Measurements from ENCODE around the gene PCDHA1.

PCDHA1 gene

DNA sequence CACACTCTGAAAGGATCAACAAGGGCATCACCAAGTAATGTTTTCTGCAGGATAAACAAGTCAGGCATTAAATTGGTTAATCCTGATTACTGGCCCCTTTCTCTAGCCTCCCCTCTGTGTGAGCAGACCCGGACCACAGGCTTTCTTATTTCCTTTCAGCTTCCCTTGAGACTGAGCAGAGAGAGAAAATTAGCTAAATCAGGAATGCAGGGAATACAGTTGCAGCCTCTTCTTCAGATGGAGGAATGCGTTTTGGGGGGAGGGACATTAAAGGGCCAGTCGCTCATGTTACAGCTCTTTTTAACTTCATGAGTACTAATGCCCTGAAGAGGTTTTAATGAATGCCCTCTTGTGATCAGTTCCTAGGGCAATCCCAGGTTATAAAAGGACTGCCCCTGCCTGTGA, 200.2 kb downstream of the PCDHA1 start:
- H3K79me2 ChIP-seq (ENCODE audit: insufficient read depth, low read length) = no peaks in the 10 kb centered on the region
- H3K9me3 ChIP-seq (ENCODE audit: insufficient read depth, low read length) = no peaks in the 10 kb centered on the region
- H2AFZ ChIP-seq (ENCODE audit: low read depth, low read length, severe bottlenecking) = no peak overlapping the region
- no peak overlapping the region for H3K27ac ChIP-seq (ENCODE audit: low read depth, low read length)
- no peaks in the 10 kb centered on the region for H4K20me1 ChIP-seq (ENCODE audit: low read depth, low read length)
- TF ChIP-seq, protein P1, sequence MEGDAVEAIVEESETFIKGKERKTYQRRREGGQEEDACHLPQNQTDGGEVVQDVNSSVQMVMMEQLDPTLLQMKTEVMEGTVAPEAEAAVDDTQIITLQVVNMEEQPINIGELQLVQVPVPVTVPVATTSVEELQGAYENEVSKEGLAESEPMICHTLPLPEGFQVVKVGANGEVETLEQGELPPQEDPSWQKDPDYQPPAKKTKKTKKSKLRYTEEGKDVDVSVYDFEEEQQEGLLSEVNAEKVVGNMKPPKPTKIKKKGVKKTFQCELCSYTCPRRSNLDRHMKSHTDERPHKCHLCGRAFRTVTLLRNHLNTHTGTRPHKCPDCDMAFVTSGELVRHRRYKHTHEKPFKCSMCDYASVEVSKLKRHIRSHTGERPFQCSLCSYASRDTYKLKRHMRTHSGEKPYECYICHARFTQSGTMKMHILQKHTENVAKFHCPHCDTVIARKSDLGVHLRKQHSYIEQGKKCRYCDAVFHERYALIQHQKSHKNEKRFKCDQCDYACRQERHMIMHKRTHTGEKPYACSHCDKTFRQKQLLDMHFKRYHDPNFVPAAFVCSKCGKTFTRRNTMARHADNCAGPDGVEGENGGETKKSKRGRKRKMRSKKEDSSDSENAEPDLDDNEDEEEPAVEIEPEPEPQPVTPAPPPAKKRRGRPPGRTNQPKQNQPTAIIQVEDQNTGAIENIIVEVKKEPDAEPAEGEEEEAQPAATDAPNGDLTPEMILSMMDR (IDR thresholded peaks at IDR 0.05; ENCODE audit: insufficient read depth, low read length, poor library complexity, severe bottlenecking) = no peak
- no peak for TF ChIP-seq EZH2phosphoT487 (conservative IDR thresholded peaks at IDR 0.05; ENCODE audit: low read length)
- H3K9me2 ChIP-seq (replicated peaks; ENCODE audit: insufficient read depth, low read length) = no peaks in the 10 kb centered on the region
- H3K4me2 ChIP-seq (ENCODE audit: low read depth, low read length, poor library complexity, severe bottlenecking) = no peak overlapping the region
- H3K27me3 ChIP-seq (ENCODE audit: low read length) = no peaks in the 10 kb centered on the region
- H3K4me3 ChIP-seq (ENCODE audit: insufficient read depth, low read length, poor library complexity, severe bottlenecking) = no peak overlapping the region
- H3F3A ChIP-seq (ENCODE audit: insufficient read depth) = no peaks in the 10 kb centered on the region
- no peaks in the 10 kb centered on the region for H3K36me3 ChIP-seq (ENCODE audit: low read length)
- no peak overlapping the region for H3K9ac ChIP-seq (ENCODE audit: low read length)

DNA sequence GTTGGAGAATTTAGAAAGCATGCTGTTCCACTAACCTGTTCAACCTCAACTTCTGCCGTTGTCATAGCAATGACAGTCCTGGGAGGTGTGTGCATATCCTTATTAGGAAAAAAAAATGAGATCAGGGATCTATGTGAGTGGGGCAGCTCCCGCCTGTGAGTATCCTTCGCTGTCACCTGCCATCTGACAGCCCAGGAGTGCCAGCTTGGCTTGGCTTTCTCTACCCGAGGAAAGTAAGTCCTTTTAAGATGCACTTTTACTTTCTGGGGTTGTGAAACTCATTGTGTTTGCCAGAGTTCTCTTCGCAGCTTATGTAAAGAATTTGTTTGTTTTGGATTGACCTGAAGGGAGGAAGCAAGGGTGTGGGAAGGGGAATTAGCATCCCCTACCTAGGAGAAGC, 202.2 kb downstream of the PCDHA1 start:
- Histone ChIP-seq H3K79me2 (ENCODE audit: insufficient read depth, low read length) (no peaks in the 10 kb centered on the region), H3K27me3 (ENCODE audit: low read length) (no peaks in the 10 kb centered on the region; the same call in 1 of the 2 replicates), H2AFZ (ENCODE audit: low read depth, low read length, severe bottlenecking) (no peak overlapping the region), H3K27ac (ENCODE audit: low read depth, low read length) (no peak overlapping the region), H3K4me2 (ENCODE audit: low read depth, low read length, poor library complexity, severe bottlenecking) (no peak overlapping the region), H3F3A (ENCODE audit: insufficient read depth) (no peaks in the 10 kb centered on the region), H3K4me3 (ENCODE audit: insufficient read depth, low read length, poor library complexity, severe bottlenecking) (no peak overlapping the region), H4K20me1 (ENCODE audit: low read depth, low read length) (no peaks in the 10 kb centered on the region), H3K9me2 (replicated peaks; ENCODE audit: insufficient read depth, low read length) (no peaks in the 10 kb centered on the region), H3K36me3 (ENCODE audit: low read length) (no peaks in the 10 kb centered on the region), H3K9ac (ENCODE audit: low read length) (no peak overlapping the region), H3K9me3 (ENCODE audit: insufficient read depth, low read length) (no peaks in the 10 kb centered on the region)
- TF ChIP-seq EZH2phosphoT487 (conservative IDR thresholded peaks at IDR 0.05; ENCODE audit: low read length) = no peak
- TF ChIP-seq, protein P1 (IDR thresholded peaks at IDR 0.05; ENCODE audit: insufficient read depth, low read length, poor library complexity, severe bottlenecking) = no peak

DNA sequence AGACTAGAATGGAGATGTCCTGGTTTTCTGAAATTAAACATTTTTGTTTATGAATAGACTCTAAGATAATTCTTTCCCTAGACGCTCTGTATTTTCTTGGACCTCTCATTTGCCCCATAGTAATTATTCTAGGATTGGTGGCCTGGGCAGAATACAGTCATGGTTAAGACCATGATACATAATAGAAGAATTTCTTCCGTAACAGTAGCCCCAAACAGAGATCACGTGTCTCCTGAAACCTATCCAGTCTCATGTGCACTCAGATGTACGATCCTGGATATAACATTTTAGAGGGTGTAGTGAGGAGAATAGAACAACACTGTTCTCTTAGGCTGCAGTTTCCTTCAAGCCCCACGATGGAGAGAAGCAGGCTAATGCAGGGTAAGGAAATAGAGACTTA, 202.7 kb downstream of the PCDHA1 start:
- Histone ChIP-seq H3K9me3 (ENCODE audit: insufficient read depth, low read length) (no peaks in the 10 kb centered on the region), H2AFZ (ENCODE audit: low read depth, low read length, severe bottlenecking) (no peak overlapping the region), H3K4me2 (ENCODE audit: low read depth, low read length, poor library complexity, severe bottlenecking) (no peak overlapping the region), H3K4me3 (ENCODE audit: insufficient read depth, low read length, poor library complexity, severe bottlenecking) (no peak overlapping the region), H3F3A (ENCODE audit: insufficient read depth) (no peaks in the 10 kb centered on the region), H3K9ac (ENCODE audit: low read length) (no peak overlapping the region), H4K20me1 (ENCODE audit: low read depth, low read length) (no peaks in the 10 kb centered on the region), H3K79me2 (ENCODE audit: insufficient read depth, low read length) (no peaks in the 10 kb centered on the region), H3K9me2 (replicated peaks; ENCODE audit: insufficient read depth, low read length) (no peaks in the 10 kb centered on the region), H3K27me3 (ENCODE audit: low read length) (no peaks in the 10 kb centered on the region; the same call in 1 of the 2 replicates), H3K36me3 (ENCODE audit: low read length) (no peaks in the 10 kb centered on the region), H3K27ac (ENCODE audit: low read depth, low read length) (no peak overlapping the region)
- TF ChIP-seq, protein P1 (IDR thresholded peaks at IDR 0.05; ENCODE audit: insufficient read depth, low read length, poor library complexity, severe bottlenecking) = no peak
- TF ChIP-seq EZH2phosphoT487 (conservative IDR thresholded peaks at IDR 0.05; ENCODE audit: low read length) = no peak
